H9 (cell line): Measurements from ENCODE around the gene FBN1. TPM values are rescaled to one million over a fixed set of nuclear protein-coding genes. Genes with fewer than 3 reads are reported as not detected.

Experiments
- DNase-seq: peaks from one replicate; pipeline ENCODE4 v3.0.0-alpha.2; 2017
- H2AFZ ChIP-seq: one replicate; pipeline ENCODE4 v1.6.1; 2013; ENCODE audit warnings: mild to moderate bottlenecking, low read length, control low read depth, moderate library complexity
- H2AK5ac ChIP-seq: 2 replicates; pipeline ENCODE4 v1.6.1; 2013; ENCODE audit warnings: low read length, control low read depth, mixed read lengths; ENCODE audit not compliant: insufficient read length
- H2BK120ac ChIP-seq: one replicate; pipeline ENCODE4 v1.6.1; 2013; ENCODE audit warnings: low read depth, mild to moderate bottlenecking, low read length, control low read depth, inconsistent platforms; ENCODE audit not compliant: poor library complexity, severe bottlenecking
- H2BK12ac ChIP-seq: 2 replicates; pipeline ENCODE4 v1.6.1; 2013; ENCODE audit warnings: low read length, control low read depth, mixed read lengths, low read depth; ENCODE audit not compliant: insufficient read length
- H2BK15ac ChIP-seq: 2 replicates; pipeline ENCODE4 v1.6.1; 2013; ENCODE audit warnings: low read depth, low read length, control low read depth
- H2BK20ac ChIP-seq: one replicate; pipeline ENCODE4 v1.6.1; 2013; ENCODE audit warnings: low read depth, mild to moderate bottlenecking, low read length, control low read depth, inconsistent platforms; ENCODE audit not compliant: poor library complexity, severe bottlenecking
- H2BK5ac ChIP-seq: 2 replicates; pipeline ENCODE4 v1.6.1; 2013; ENCODE audit warnings: low read length, control low read depth, mixed read lengths; ENCODE audit not compliant: insufficient read length
- H3K14ac ChIP-seq: 2 replicates; pipeline ENCODE4 v1.6.1; 2013; ENCODE audit warnings: low read length, control low read depth; ENCODE audit not compliant: insufficient read depth
- H3K18ac ChIP-seq: 2 replicates; pipeline ENCODE4 v1.6.1; 2013; ENCODE audit warnings: low read depth, mild to moderate bottlenecking, mixed read lengths, low read length, control low read depth; ENCODE audit not compliant: insufficient read length
- H3K23ac ChIP-seq: 2 replicates; pipeline ENCODE4 v1.6.1; 2013; ENCODE audit warnings: low read length, control low read depth, mixed read lengths, low read depth; ENCODE audit not compliant: insufficient read length
- H3K23me2 ChIP-seq: 2 replicates; pipeline ENCODE4 v1.6.1; 2013; ENCODE audit warnings: low read depth, mild to moderate bottlenecking, mixed read lengths, low read length, control low read depth; ENCODE audit not compliant: insufficient read length, poor library complexity, severe bottlenecking
- H3K27ac ChIP-seq: 2 replicates; pipeline ENCODE4 v1.5.1; 2013; ENCODE audit warnings: low read length, control low read depth, mixed read lengths, low read depth; ENCODE audit not compliant: insufficient read length
- H3K27me3 ChIP-seq: 2 replicates; pipeline ENCODE4 v1.6.1; 2013; ENCODE audit warnings: low read length, control low read depth, inconsistent platforms; ENCODE audit not compliant: insufficient read depth
- H3K4ac ChIP-seq: 2 replicates; pipeline ENCODE4 v1.6.1; 2013; ENCODE audit warnings: low read depth, mild to moderate bottlenecking, control low read depth, inconsistent platforms, low read length, moderate library complexity
- H3K4me1 ChIP-seq: 2 replicates; pipeline ENCODE4 v1.6.1; 2013; ENCODE audit warnings: low read length, control low read depth, inconsistent platforms; ENCODE audit not compliant: insufficient read depth
- H3K4me2 ChIP-seq: 2 replicates; pipeline ENCODE4 v1.6.1; 2013; ENCODE audit warnings: low read length, control low read depth, mixed read lengths; ENCODE audit not compliant: insufficient read length, insufficient read depth
- H3K56ac ChIP-seq: 2 replicates; pipeline ENCODE4 v1.6.1; 2013; ENCODE audit warnings: low read depth, mild to moderate bottlenecking, mixed read lengths, low read length, control low read depth; ENCODE audit not compliant: insufficient read length
- H3K79me1 ChIP-seq: 2 replicates; pipeline ENCODE4 v1.6.1; 2013; ENCODE audit warnings: low read depth, mild to moderate bottlenecking, moderate library complexity, low read length, control low read depth, inconsistent platforms; ENCODE audit not compliant: insufficient read depth, poor library complexity, severe bottlenecking
- H3K79me2 ChIP-seq: 2 replicates; pipeline ENCODE4 v1.6.1; 2013; ENCODE audit warnings: low read length, control low read depth, inconsistent platforms; ENCODE audit not compliant: insufficient read depth
- H3K9ac ChIP-seq: 2 replicates; pipeline ENCODE4 v1.6.1; 2013; ENCODE audit warnings: low read length, control low read depth, mixed read lengths; ENCODE audit not compliant: insufficient read length; ENCODE audit errors: extremely low read depth
- H3K9me3 ChIP-seq: one replicate; pipeline ENCODE4 v1.6.1; 2013; ENCODE audit warnings: low read depth, low read length, inconsistent platforms; ENCODE audit not compliant: control insufficient read depth
- H3T11ph ChIP-seq: one replicate; pipeline ENCODE4 v1.6.1; 2013; ENCODE audit warnings: mild to moderate bottlenecking, low read length, control low read depth, inconsistent platforms
- H4K20me1 ChIP-seq: one replicate; pipeline ENCODE4 v1.6.1; 2013; ENCODE audit not compliant: control insufficient read depth, insufficient read length, insufficient read depth
- H4K5ac ChIP-seq: 2 replicates; pipeline ENCODE4 v1.6.1; 2013; ENCODE audit warnings: low read depth, mild to moderate bottlenecking, mixed read lengths, low read length, control low read depth; ENCODE audit not compliant: insufficient read length
- H4K8ac ChIP-seq: replicated peaks from 2 replicates; pipeline ENCODE4 v1.6.1; 2013; ENCODE audit warnings: low read length, control low read depth, mixed read lengths, low read depth; ENCODE audit not compliant: insufficient read length
- H4K91ac ChIP-seq: 2 replicates; pipeline ENCODE4 v1.6.1; 2013; ENCODE audit warnings: low read depth, mild to moderate bottlenecking, moderate library complexity, mixed read lengths, low read length, control low read depth; ENCODE audit not compliant: insufficient read length
- H3K27ac Mint-ChIP-seq, 3 experiments: 2 replicates in 2 of 3; 3 replicates in 1 of 3; pipeline ENCODE4 v1.8.0; 2020 to 2021; ENCODE audit warnings: mixed read lengths in 3 of 3, mild to moderate bottlenecking in 1 of 3, moderate library complexity in 1 of 3
- H3K27me3 Mint-ChIP-seq: 2 replicates; pipeline ENCODE4 v1.8.0; 2021; ENCODE audit warnings: low read depth, mild to moderate bottlenecking, moderate library complexity, mixed read lengths
- H3K36me3 Mint-ChIP-seq, 3 experiments: 2 replicates in 2 of 3; 3 replicates in 1 of 3; pipeline ENCODE4 v1.8.0; 2020 to 2021; ENCODE audit warnings: low read depth in 3 of 3, mixed read lengths in 3 of 3; ENCODE audit not compliant: insufficient read depth in 1 of 3
- H3K4me1 Mint-ChIP-seq, 2 experiments: 2 replicates each; pipeline ENCODE4 v1.8.0; 2020; ENCODE audit warnings: mixed read lengths in 2 of 2
- H3K4me3 Mint-ChIP-seq, 2 experiments: 2 replicates in 1 of 2; 3 replicates in 1 of 2; pipeline ENCODE4 v1.8.0; 2020 to 2021; ENCODE audit warnings: mild to moderate bottlenecking in 2 of 2, mixed read lengths in 2 of 2, moderate library complexity in 1 of 2
- H3K9me3 Mint-ChIP-seq, 2 experiments: 2 replicates in 1 of 2; 3 replicates in 1 of 2; pipeline ENCODE4 v1.8.0; 2020; ENCODE audit warnings: mild to moderate bottlenecking in 2 of 2, mixed read lengths in 2 of 2, moderate library complexity in 1 of 2
- CTCF ChIP-seq: fragments of 200-600 bp; sonication (generic); conservative IDR thresholded peaks from 3 replicates; pipeline ENCODE4 v1.8.0; 2021; ENCODE audit warnings: antibody characterized with exemption, mild to moderate bottlenecking
- WGBS: extraction: QIAGEN DNeasy Blood & Tissue Kit; methylation state at CpG from one replicate; pipeline ENCODE4 v1.1.7; 2013; ENCODE audit warnings: missing lambda C conversion rate, low lambda C conversion rate, mixed read lengths; ENCODE audit not compliant: insufficient read length; ENCODE audit errors: extremely low coverage; 5-methylcytosine and 5-hydroxymethylcytosine counted together
- total RNA-seq: library from RNA; stranded (reverse); gene quantifications from 2 replicates; pipeline ENCODE4 v1.2.1, GENCODE V29; 2021

FBN1 gene
- total RNA-seq, 1 experiment from 2014 or later: 3.6 TPM

GRCh38 chr15:48623456-48623855 is 22.1 kb downstream of the FBN1 start:
- Histone ChIP-seq H2BK20ac (no peak overlapping the region), H2BK120ac (no peak overlapping the region), H3K23me2 (no peaks in the 10 kb centered on the region), H2AK5ac (no peak overlapping the region), H3K27me3 (no peaks in the 10 kb centered on the region), H3K4me1 (no peaks in the 10 kb centered on the region), H3K9ac (no peak overlapping the region), H2BK12ac (no peak overlapping the region), H3K56ac (no peak overlapping the region), H4K8ac (no peak overlapping the region), H3K23ac (no peak overlapping the region), H3K9me3 (no peaks in the 10 kb centered on the region), H3T11ph (no peak overlapping the region), H3K14ac (no peak overlapping the region), H4K20me1 (no peaks in the 10 kb centered on the region), H3K79me2 (no peaks in the 10 kb centered on the region), H3K4me2 (no peak overlapping the region), H2BK15ac (no peak overlapping the region), H4K91ac (no peak overlapping the region), H2AFZ (no peak overlapping the region), H3K4ac (no peak overlapping the region), H4K5ac (no peak overlapping the region), H3K18ac (no peak overlapping the region), H2BK5ac (no peak overlapping the region), H3K27ac (no peak overlapping the region), H3K79me1 (no peaks in the 10 kb centered on the region)
- Mint-ChIP-seq H3K4me3 (no peak overlapping the region), H3K9me3 (peaks cover 3 to 5% of the 10 kb centered on the region in 2 experiments), H3K27ac (no peak overlapping the region; a peak in 1 of 7 replicates), H3K36me3 (peaks cover 0 to 5% (median 3%) of the 10 kb centered on the region in 3 experiments; a peak in 3 of 7 replicates), H3K27me3 (no peaks in the 10 kb centered on the region; the same call in 1 of the 2 replicates), H3K4me1 (peaks cover 5 to 10% of the 10 kb centered on the region in 2 experiments)
- no peak for DNase-seq
- no CpG with 5 or more reads among the region's 1 CpG for WGBS
- TF ChIP-seq CTCF: no peak
